Stimulated activated CD4-positive, alpha-beta T cell treated with anti-CD3 and anti-CD28 coated beads, Interleukin-4, amount 100 ng/mL, for 48 hours (primary cell): Measurements from ENCODE around the gene RNF144B.
"Not testable (repeated sequence)": the region's sequence is repeated elsewhere in the genome, so short reads cannot be mapped to it uniquely, and the experiment has no call there.

ENCODE experiments used
- DNase-seq, 2 donors: peaks; one replicate each; pipeline ENCODE4 v3.0.0-alpha.2; 2020; ENCODE audit warnings: low read depth in 2 of 2

RNF144B gene

DNA sequence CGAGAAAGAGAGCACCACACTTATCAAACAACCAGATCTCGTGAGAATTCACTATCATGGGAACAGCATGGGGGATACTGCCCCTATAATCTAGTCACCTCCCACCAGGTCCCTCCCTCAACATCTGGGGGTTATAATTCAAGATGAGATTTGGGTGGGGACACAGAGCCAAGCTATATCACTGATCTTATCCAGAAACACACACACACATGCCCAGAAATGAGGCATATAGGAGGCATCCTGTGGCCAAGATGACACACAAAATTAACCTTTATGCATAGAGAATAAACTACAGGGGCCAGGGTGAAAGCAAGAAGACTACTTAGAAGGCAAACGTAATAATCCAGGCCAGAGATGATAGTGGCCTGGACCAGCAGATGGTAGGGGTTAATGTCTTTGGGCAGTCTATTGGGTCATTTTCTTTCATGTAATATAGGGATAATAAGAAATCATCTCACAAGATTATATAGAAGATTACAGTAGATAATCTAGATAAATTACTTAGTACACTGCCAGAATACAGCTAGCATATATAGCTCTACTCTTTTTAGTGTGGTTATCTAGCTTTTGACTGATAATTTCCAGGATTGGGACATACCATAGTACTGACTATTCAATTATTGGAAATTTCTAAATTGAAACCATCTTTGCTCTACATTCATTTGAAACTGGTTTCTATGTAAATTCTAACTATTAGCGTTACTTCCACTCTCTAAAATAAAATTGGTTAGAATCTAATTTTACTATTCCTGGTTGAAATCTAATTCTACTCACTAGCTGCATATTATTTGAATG, 20.0 kb downstream of the RNF144B start:
- DNase-seq = no peak

DNA sequence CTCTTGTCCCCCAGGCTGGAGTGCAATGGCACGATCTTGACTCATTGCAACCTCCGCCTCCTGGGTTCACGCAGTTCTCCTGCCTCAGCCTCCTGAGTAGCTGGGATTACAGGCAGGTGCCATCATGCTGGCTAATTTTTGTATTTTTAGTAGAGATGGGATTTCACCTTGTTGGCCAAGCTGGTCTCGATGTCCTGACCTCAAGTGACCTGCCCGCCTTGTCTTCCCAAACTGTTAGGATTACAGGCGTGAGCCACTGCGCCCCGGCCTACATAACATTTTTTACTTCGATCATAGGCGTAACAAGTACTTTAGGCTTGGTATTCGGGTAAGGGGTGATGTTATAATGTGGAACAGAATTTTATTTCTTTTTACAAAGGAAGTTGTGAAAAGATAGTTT, 22.5 kb downstream of the RNF144B start:
- not testable (repeated sequence) for DNase-seq

DNA sequence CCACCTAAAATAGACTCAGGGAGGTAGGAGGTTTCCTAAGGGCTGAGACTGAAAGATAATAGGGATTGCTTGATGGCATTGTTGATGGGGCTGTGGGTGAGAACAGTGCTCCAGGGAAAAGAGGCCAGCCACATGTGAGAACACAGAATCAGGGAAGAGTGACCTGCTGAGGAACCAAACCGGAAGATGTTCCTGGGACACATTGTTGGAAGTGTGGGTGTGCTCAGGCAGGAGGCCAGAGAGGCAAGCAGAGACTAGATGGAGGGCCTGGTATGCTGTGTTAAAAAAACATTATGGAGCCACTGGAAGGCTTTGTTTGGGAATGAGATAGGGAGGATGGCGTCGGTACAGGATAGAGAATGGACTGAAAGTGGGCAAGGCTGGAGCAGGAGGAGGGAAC, 23.3 kb downstream of the RNF144B start:
- no peak for DNase-seq

DNA sequence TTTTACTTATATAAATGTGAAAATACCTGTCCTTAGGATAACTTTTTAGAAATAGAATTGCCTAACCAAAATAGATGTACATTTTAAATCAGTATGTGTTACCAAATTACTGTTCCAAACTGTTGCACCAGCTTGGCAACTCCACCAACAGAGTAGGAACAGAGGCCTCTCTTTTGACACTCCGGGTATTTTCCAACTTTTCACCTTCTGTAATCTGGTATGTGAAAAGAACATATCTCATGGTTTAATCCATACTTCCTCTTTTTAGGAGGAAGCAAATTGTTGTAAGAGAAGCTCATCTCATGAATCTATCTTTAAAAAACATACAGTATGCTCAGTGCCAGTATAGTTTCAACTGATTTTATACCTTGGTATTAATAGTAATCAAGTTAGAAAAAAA, 24.9 kb downstream of the RNF144B start:
- DNase-seq = no peak

DNA sequence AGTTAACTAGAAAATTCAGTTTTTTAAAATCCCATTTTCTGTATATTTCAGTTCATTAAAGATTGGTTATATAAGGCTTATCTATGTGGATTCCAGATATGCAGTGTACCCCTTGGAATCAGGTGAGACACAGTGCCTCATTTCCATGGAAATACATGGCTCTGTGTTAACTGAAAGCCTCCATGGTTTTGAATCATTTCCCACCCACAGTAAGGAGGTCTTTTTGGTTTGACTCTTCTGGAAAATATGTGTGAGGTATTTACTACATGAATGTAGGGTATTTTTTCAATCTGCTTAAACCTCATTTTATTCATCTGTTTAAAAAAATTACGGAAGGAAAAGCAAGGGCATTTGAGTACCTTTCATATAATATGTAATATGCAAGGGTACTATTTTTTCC, 25.5 kb downstream of the RNF144B start:
- no peak for DNase-seq

DNA sequence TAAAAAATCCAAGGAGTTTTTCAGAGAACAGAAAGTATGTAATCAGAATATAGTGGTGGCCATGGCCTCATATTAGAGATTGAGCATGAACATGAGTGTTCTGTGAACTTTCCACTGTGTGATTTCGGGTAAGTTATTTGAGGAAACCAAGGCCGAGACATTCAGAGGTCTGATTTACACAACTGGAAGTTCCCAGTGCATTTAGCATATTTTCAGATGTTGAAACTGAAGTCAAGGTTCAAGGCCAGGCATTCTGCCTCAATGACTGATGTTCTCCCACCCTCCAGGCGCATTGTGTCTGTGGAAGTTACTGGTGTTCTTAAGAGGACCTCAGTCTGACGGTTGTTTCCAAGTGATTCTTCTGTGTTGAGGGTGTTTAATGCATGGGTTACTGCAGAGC, 26.2 kb downstream of the RNF144B start:
- no peak for DNase-seq

DNA sequence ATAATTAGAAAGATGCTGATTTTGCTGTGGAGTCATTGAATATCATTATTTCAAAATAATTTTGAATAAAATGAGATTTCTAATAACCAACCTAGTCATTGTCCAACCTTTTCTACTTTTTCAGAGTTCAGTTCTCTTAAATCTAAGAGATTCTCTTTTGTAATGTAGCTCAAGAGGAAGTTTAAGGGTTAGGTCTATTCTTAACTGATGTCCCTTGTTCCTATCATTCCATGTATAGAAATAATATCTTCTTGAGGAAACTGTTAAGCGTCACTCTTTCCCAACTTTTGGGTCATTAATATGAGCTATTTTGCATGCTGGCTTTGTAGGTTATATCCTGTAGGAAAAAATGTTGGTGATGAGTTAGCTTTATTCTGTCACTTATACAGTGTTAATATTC, 27.0 kb downstream of the RNF144B start:
- no peak for DNase-seq

DNA sequence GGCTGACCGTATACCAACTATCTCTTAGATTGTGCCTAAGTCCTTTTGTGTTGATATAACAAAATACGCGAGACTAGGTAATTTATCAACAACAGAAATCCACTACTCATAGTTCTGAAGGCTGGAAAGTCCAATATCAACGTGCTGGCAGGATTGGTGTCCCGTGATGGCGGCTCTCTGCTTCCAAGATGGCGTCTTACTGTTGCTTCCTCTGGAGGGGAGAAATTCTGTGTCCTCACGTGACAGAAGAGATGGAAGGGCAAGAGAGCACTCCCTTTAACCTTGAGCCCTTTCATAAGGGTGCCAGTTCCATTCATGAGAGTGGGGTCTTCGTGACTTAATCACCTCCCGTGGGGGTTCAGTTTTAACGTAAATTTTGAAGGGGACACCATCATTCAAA, 28.1 kb downstream of the RNF144B start:
- no peak for DNase-seq

DNA sequence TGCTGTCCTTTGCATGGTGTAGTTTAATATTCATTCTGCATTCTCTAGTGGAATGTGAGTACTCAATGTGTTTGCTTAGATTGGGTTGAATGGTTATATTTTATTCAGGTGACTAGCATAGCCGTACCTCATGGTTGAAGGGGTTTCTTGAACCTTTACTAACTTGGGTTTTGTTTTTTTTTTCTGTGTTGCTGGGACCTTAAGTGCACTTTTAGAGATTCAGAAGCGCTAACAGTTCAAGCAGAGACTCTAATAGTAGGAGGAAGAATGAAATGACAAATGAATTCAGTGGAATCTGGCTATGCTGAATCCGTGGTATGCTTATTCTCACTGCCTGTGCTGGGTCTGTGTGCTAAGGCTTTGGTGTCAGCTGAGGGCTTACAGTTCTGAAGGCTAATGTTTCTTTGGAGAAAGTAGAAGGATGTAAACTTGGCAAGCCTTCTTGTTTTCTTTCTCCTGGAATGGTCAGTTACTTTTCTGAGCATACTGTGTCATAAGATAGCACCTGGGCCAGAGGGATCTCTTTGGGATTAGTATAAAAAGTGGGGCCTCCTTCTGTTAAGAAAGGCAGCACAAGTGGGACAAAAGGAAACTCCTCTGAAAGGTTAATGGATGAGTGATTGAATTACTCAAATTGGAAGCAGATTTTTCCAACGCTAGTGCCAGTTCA, 28.7 kb downstream of the RNF144B start:
- DNase-seq = no peak

DNA sequence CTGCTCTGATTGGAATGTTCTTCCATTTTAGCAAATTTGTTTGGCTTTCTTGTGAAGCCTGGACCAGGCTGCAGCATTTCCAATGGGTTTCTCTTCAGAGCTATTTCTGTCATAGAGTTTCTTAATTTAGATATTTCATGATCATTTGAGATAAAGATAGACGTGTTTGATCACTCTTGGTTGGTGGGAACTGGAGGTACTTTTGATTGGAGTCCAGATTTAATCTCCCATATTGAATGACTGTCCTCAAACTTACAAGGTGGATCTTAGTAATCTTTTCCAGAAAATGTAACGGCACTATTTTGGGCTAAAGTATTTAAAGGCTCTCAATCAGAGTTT, 29.2 kb downstream of the RNF144B start:
- no peak for DNase-seq

DNA sequence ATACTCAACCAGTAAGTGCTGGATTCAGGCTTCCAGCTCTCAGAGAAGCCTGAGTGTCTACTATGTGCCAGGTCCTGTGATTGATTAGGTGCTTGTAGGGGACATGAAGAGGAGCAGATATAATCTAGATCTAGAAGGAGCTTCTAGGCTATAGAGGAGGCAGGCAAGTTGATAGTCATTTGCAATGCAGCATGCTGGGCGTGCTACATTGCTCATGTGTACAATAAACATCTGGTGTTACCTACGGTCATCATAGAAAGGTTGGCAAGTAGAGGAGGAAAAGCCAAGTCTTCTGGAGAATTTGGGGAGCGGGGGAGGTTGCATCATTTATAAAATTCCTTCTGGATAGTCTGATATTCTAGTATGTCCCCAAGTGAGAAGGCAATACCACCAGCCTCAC, 33.2 kb downstream of the RNF144B start:
- DNase-seq = no peak

DNA sequence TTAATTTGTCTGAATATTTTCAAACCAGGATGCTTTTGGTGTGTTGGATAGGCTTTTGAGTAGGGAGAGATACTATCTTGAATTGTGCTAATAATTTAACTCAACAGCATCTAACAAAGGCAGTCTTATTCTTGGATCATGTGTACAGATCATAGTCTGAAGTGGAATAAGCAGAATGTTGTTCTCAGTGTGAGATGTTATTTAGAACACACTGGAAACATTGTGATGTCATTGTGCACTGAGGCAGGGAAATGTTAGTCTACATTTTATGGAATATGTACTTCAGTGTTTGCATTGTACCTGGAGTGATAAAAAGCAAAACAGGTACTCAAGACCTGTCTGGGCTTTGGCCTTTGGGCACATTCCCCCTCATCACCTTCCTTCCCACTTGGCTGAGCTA, 35.0 kb downstream of the RNF144B start:
- no peak for DNase-seq

DNA sequence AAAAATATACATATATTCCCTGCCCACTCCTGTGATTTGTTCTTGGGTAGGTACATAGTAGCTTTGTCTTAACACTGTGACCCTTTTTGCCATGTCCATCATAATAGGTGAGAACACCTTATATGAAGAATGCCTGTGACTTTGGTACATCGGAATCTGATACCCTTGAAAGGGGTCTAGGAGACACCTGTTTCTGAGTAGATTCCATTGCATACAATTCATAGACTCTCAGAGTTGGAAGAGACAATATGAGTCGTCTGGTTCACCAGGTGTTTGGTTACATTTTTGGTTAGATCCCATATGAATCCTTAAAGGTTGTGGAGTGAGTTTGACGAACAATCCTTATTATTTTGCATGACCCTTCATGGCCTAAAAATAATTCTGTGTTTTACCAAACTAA, 36.3 kb downstream of the RNF144B start:
- no peak for DNase-seq

DNA sequence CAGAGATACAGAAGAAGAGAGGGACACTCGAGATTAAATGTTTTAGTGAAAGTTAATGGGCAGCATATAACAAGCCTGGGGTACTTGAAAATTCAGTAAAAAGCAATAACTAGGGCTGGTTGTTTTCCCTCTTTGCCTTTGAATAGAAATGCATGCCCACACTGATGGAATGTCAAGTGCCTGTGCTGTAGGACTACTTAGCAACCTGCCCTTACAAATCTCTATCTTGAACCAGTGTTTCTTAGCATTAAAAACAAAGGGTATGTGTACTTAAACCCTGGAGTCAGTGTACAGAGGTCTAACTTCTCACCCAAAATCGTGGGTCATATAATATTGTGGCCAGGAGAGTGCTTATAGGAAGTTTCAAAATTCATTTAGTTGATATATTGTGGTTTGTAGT, 37.1 kb downstream of the RNF144B start:
- DNase-seq = no peak

DNA sequence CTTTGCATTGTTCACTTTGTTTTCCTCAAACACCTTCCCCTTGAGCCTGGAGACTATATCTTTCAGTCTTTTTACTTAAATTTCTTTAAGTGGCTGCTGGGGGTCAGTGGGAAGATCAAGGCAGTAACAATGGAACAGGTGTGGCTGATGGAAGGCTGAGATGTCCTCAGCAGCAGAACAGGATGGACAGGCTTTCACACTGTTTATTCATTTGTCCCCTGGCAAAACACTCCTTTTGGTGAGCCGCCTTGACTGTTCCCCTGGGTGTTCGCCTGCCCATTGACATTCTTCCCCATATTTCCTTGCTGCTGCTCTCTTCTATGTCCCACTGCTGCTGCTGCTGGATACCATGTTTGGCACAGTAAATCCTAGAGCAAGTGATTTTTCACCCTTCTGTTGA, 38.1 kb downstream of the RNF144B start:
- DNase-seq = no peak

DNA sequence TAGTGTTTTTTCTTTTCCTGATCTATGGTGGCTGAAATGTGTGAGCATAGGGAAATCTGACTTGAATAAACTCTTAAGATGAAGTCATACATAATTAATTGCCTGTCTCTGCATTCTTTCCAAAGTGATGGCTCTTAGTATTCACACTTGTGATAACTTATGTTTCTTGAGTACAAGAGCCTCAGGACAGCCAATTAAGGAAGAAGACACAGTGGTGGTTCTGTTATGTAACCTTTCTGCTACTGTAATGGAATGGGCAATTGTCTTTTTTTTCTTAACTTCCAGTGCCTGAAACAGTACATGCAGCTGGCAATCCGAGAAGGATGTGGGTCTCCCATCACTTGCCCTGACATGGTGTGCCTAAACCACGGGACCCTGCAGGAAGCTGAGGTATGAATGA, 40.1 kb downstream of the RNF144B start:
- no peak for DNase-seq

DNA sequence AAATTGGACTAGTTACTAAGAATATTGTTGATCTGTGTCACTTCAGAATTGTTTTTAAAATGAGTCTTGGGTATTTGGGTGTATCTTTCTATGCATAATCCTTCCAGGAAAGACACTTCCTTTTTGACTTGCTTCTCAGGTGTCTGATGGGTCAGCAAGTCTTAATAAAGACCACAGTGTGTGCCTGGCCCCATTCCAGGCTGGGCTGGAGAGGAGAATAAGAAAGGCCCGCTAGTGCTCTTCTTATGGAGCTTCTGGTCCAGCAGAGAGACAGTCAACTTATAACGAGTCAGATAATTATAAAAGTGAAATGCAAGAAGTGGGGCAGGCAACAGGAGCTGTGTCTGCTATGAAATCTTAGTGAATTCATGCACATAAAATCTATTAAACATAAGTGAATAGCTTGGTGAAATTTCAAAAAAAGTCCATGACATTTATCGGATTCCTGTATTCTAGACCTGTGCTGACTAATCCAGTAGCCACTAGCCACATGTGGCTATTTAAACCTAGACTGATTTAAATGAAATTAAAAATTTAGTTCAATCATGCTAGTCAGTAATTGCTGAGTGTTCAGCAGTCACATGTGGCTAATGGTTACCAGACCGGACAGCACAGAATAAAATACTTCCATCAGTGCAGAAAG, 42.6 kb downstream of the RNF144B start:
- no peak for DNase-seq

DNA sequence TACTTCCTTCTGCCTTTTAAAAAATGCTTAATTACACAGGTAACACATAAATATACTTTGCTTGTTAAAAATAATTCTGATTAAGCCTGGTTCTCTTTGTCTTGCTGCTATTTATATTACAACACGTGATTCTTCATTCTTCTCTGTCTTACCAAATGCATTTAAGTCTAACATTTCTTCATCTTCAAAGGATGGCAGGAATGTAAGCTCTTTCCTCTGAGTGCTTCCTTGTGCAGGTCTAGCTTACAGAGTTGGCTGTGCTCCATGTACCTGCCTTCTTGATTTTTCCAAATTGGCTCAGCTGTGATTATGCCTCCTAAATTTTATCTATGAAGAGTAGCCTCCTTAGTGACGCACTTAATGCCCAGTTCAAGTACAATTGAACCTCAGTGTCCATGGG, 44.4 kb downstream of the RNF144B start:
- DNase-seq = no peak

DNA sequence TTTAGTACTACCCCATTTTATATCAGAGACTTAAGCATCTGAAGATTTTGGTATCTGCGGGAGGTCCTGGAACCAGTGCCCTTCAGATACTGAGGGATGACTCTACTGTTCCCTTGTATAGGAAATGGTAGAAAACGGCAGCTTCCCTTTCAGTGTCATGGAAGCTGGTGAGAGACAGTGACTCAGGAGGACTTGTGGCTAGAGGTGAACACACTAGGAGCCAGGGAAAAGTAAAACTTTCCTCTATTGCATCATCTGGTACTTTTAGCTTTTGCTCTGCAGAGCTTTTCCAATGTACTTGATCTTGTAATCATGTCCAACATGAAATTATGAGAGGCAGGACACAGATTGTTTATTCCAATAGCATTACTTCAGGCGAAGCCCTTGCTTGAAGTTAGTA, 45.0 kb downstream of the RNF144B start:
- no peak for DNase-seq

DNA sequence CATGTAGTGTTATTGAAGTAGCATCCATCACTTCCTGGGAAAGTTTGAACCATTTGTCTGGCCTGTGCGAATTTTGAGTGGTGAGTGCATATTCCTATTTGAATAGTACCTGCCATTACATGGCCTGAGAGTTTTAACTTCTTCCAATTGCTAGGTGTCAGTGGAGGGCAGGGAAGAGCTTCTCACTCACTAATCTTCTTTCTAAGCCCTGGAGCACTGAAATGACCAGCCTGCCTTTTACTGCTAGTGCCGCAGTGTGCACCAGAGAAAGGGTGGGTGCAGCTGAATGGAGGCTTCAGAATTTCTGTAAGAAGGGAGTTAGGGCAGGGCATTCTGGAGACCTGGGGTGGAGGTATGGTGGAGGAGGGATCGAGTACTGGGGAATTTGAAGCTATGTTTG, 45.5 kb downstream of the RNF144B start:
- no peak for DNase-seq

DNA sequence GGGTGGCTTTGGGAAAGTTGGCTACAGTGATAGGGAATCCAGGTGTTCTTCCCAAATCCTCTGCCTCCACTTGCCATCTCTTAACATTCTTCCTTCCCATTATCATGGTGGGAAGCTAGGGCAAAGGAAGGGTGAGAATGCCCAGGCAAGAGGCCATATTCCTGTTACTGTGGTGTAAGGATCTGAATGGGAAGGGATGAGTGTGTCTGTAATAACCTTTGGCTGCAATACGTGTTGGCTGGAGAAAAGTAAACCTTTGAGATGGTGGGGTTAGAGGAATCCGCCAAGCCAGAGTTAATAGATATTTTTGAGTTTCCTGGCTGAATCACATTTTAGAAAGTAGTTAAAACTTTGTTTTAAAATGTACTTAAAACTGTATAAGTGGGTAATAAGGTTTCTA, 45.9 kb downstream of the RNF144B start:
- no peak for DNase-seq

DNA sequence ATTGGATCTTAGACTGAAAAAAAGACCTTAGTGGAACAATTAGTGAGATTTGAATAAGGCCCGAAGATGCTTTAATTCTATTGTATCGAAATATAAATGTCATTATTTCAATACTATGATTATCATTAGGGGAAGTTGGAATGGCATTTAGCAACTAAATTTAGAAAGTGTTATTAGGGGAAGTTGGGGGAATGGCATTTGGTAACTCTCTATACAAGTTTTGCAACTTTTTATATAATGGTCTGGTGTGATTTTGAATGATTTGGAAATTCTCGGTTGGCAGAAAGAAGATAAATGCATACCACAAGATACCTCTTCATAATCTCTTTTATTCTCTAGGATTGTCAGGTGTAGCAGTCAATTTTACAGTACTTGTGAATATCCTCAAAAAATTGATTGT, 49.2 kb downstream of the RNF144B start:
- no peak for DNase-seq

DNA sequence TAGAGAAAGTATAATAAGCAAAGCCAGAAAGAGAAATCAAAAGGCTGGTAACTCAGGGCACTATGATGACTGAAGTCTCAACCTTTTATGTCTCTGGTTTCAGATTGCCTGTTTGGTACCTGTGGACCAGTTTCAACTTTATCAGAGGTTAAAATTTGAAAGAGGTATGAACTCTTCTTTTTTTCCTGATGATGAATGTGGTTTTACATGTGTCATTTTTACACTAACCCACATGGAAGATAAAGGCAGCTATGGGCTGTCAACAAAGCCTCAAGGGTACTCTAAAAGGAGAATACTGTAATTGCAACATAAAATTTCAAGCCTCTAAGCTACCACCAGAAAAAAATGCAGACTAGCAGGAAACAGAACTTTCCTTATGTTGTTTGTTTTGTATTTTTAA, 52.4 kb downstream of the RNF144B start:
- DNase-seq = no peak
